Mucosa of descending colon (tissue), 3 donors: ENCODE measurements around the gene PIK3CD. TPM values are rescaled to one million over a fixed set of nuclear protein-coding genes. Genes with fewer than 3 reads are reported as not detected.

Experiments
- ATAC-seq: fragments of 200-7000 bp; cut with Tn5 transposase; one replicate; pipeline ENCODE4 v1.9.1; 2020; ENCODE audit warnings: mild to moderate bottlenecking, moderate library complexity
- DNase-seq, 3 donors: peaks; one replicate each; pipeline ENCODE4 v3.0.0-alpha.2; 2020
- H3K36me3 ChIP-seq: fragments of 200-600 bp; one replicate; pipeline ENCODE4 v1.8.0; 2021; ENCODE audit warnings: low read depth, mild to moderate bottlenecking
- H3K4me1 ChIP-seq: fragments of 200-600 bp; one replicate; pipeline ENCODE4 v1.8.0; 2021; ENCODE audit warnings: low read depth, mild to moderate bottlenecking
- H3K4me3 ChIP-seq: fragments of 200-600 bp; one replicate; pipeline ENCODE4 v1.8.0; 2021; ENCODE audit warnings: mild to moderate bottlenecking
- H3K9me3 ChIP-seq: fragments of 200-600 bp; one replicate; pipeline ENCODE4 v1.8.0; 2021; ENCODE audit warnings: mild to moderate bottlenecking
- intact Hi-C, 2 donors: fragments of 100-400 bp; cut with DNase I in 1 of 2; cut with micrococcal nuclease in 1 of 2; formaldehyde crosslinking; loops; one replicate each; pipeline versions ENCODE4 v1.11.0 to v1.11.1; 2022; cut with DNase I, micrococcal nuclease
- total RNA-seq, 3 donors: library from RNA; stranded (reverse); fragmentation: NEBNext Ultra II Directional in 2 of 3; extraction: Animal tissue kit (Norgen Biotek cat#: 25700) in 2 of 3; gene quantifications; one replicate each; pipeline versions ENCODE4 v1.2.1 to v1.2.4, GENCODE V29; 2021 to 2023
- TF ChIP-seq, protein P1 (sequence below): fragments of 200-600 bp; IDR thresholded peaks from one replicate; pipeline ENCODE4 v1.8.0; 2022; ENCODE audit warnings: antibody characterized with exemption, mild to moderate bottlenecking
- donor health status: DM: no; HTN: no; CAD: no; lungs with moderate emphysema.
- donor health status: DM: no; HTN: no; CAD: no.
- donor health status: DM: no; HTN: yes; CAD: no.

The PIK3CD gene
- total RNA-seq, 3 donors from 2014 or later, result 4.6 to 11.7 (median 4.8) TPM

GRCh38 chr1:9736241-9736640, 84.7 kb downstream of the PIK3CD start:
- Histone ChIP-seq H3K4me1 (no peaks in the 10 kb centered on the region), H3K36me3 (peaks cover 36% of the 10 kb centered on the region), H3K4me3 (no peak overlapping the region), H3K9me3 (no peaks in the 10 kb centered on the region)
- intact Hi-C loops, result no loop called here
- ATAC-seq, result no peak
- DNase-seq, result peak in 1 of 3 donors; percentile 10
- TF ChIP-seq, protein P1, sequence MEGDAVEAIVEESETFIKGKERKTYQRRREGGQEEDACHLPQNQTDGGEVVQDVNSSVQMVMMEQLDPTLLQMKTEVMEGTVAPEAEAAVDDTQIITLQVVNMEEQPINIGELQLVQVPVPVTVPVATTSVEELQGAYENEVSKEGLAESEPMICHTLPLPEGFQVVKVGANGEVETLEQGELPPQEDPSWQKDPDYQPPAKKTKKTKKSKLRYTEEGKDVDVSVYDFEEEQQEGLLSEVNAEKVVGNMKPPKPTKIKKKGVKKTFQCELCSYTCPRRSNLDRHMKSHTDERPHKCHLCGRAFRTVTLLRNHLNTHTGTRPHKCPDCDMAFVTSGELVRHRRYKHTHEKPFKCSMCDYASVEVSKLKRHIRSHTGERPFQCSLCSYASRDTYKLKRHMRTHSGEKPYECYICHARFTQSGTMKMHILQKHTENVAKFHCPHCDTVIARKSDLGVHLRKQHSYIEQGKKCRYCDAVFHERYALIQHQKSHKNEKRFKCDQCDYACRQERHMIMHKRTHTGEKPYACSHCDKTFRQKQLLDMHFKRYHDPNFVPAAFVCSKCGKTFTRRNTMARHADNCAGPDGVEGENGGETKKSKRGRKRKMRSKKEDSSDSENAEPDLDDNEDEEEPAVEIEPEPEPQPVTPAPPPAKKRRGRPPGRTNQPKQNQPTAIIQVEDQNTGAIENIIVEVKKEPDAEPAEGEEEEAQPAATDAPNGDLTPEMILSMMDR, result no peak

- TF ChIP-seq, protein P1, result no peak
- intact Hi-C loops, result no loop called here
- DNase-seq, result peak in 1 of 3 donors; percentile 60
- no peak overlapping the region for H3K4me3 ChIP-seq
- H3K4me1 ChIP-seq, result no peaks in the 10 kb centered on the region
- H3K9me3 ChIP-seq, result no peaks in the 10 kb centered on the region
- peaks cover 28% of the 10 kb centered on the region for H3K36me3 ChIP-seq
- ATAC-seq, result peak; percentile 35
Observed at GRCh38 chr1:9737057-9737456, 85.5 kb downstream of the PIK3CD start.

DNA sequence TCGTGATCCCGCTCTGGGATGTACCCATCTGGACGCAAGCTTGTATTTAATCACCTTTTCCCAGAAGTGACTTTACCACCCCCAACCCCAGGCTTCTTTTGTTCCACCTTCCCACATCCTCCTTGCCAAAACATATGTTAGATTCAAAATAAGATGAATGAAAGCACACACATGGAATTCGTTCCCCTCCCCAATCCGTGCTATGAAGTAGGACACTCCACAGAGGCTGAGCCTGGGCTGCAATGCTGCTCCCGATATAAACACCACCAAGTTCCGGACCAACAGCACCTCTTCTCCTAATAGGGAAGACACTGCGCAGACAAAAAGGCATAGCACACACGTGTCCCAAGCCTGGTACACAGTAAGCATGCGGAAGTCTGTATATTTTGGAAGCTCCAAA, 86.1 kb downstream of the PIK3CD start:
- H3K4me3 ChIP-seq, result no peak overlapping the region
- DNase-seq, result peak in 1 of 3 donors; percentile 4
- intact Hi-C loops, result no loop called here
- H3K4me1 ChIP-seq, result no peaks in the 10 kb centered on the region
- ATAC-seq, result no peak
- TF ChIP-seq, protein P1, result no peak
- peaks cover 22% of the 10 kb centered on the region for H3K36me3 ChIP-seq
- no peaks in the 10 kb centered on the region for H3K9me3 ChIP-seq

GRCh38 chr1:9744106-9744799, 92.7 kb downstream of the PIK3CD start:
- intact Hi-C loops, result no loop called here
- no peaks in the 10 kb centered on the region for H3K9me3 ChIP-seq
- H3K4me3 ChIP-seq, result no peak overlapping the region
- TF ChIP-seq, protein P1, result no peak
- no peaks in the 10 kb centered on the region for H3K4me1 ChIP-seq
- peak in 1 of 3 donors; percentile 38 for DNase-seq
- H3K36me3 ChIP-seq, result peaks cover 10% of the 10 kb centered on the region
- ATAC-seq, result no peak

- H3K4me3 ChIP-seq, result no peak overlapping the region
- H3K4me1 ChIP-seq, result no peaks in the 10 kb centered on the region
- no peaks in the 10 kb centered on the region for H3K9me3 ChIP-seq
- intact Hi-C loops, result no loop called here
- TF ChIP-seq, protein P1, result no peak
- peaks cover 12% of the 10 kb centered on the region for H3K36me3 ChIP-seq
- no peak for ATAC-seq
- DNase-seq, result peak in 1 of 3 donors; percentile 9
Observed at GRCh38 chr1:9746211-9746610, 94.7 kb downstream of the PIK3CD start.
